Endodermal cell (in vitro differentiated cells): Measurements from ENCODE around the gene TNIK. TPM values are rescaled to one million over a fixed set of nuclear protein-coding genes. Genes with fewer than 3 reads are reported as not detected.

ENCODE experiments used
- DNase-seq: peaks from one replicate; pipeline ENCODE4 v3.0.0-alpha.2; 2017
- H3K27ac ChIP-seq: 2 replicates; pipeline ENCODE4 v1.5.1; 2013; ENCODE audit warnings: mild to moderate bottlenecking, low read depth, low read length, moderate library complexity
- H3K27me3 ChIP-seq: 2 replicates; pipeline ENCODE4 v1.6.1; 2013; ENCODE audit warnings: mild to moderate bottlenecking, low read length, moderate library complexity; ENCODE audit not compliant: insufficient read depth, control insufficient read depth, poor library complexity, severe bottlenecking
- H3K36me3 ChIP-seq: 2 replicates; pipeline ENCODE4 v1.7.0; 2013; ENCODE audit warnings: mild to moderate bottlenecking, low read length, moderate library complexity; ENCODE audit not compliant: control insufficient read depth, insufficient read depth
- H3K4me1 ChIP-seq: one replicate; pipeline ENCODE4 v1.7.0; 2013; ENCODE audit warnings: low read length; ENCODE audit not compliant: control insufficient read depth, insufficient read depth
- H3K4me3 ChIP-seq: 2 replicates; pipeline ENCODE4 v1.5.1; 2013; ENCODE audit warnings: mild to moderate bottlenecking, low read length, moderate library complexity
- H3K9ac ChIP-seq: 2 replicates; pipeline ENCODE4 v1.6.1; 2013; ENCODE audit warnings: mild to moderate bottlenecking, low read length, moderate library complexity; ENCODE audit not compliant: poor library complexity, severe bottlenecking; ENCODE audit errors: extremely low read depth
- H3K9me3 ChIP-seq: 2 replicates; pipeline ENCODE4 v1.6.1; 2013; ENCODE audit warnings: mild to moderate bottlenecking, low read length, moderate library complexity; ENCODE audit not compliant: control insufficient read depth
- H3K27ac Mint-ChIP-seq: 2 replicates; pipeline ENCODE4 v1.8.0; 2020; ENCODE audit warnings: mixed read lengths
- H3K27me3 Mint-ChIP-seq: 2 replicates; pipeline ENCODE4 v1.8.0; 2021; ENCODE audit warnings: mild to moderate bottlenecking, mixed read lengths; ENCODE audit not compliant: insufficient read depth
- H3K36me3 Mint-ChIP-seq: 2 replicates; pipeline ENCODE4 v1.8.0; 2020; ENCODE audit warnings: low read depth, mixed read lengths
- H3K4me1 Mint-ChIP-seq: 2 replicates; pipeline ENCODE4 v1.8.0; 2020; ENCODE audit warnings: mixed read lengths
- H3K4me3 Mint-ChIP-seq: 2 replicates; pipeline ENCODE4 v1.8.0; 2020; ENCODE audit warnings: mild to moderate bottlenecking, moderate library complexity, mixed read lengths
- H3K9me3 Mint-ChIP-seq: 2 replicates; pipeline ENCODE4 v1.8.0; 2020; ENCODE audit warnings: mild to moderate bottlenecking, mixed read lengths
- CTCF ChIP-seq: fragments of 200-600 bp; sonication (generic); conservative IDR thresholded peaks from 2 replicates; pipeline ENCODE4 v1.5.0; 2021; ENCODE audit warnings: antibody characterized with exemption, mild to moderate bottlenecking
- WGBS, 2 experiments: methylation state at CpG; one replicate each; pipeline versions ENCODE4 v1.1.5 to v1.1.7; 2013; ENCODE audit warnings: missing lambda C conversion rate in 2 of 2, mixed read lengths in 1 of 2; ENCODE audit not compliant: insufficient coverage in 1 of 2, insufficient read length in 1 of 2; 5-methylcytosine and 5-hydroxymethylcytosine counted together
- total RNA-seq, 2 donors: library from RNA; stranded (reverse); fragmentation: NEBNext Ultra II Directional in 1 of 2; extraction: Animal tissue kit (Norgen Biotek cat#: 25700) in 1 of 2; gene quantifications; 2 replicates in 1 of 2; 3 replicates in 1 of 2; pipeline ENCODE4 v1.2.1, GENCODE V29; 2021

TNIK gene
- total RNA-seq, 2 donors from 2014 or later = 12.2 to 14.9 TPM

GRCh38 chr3:171039674-171040073, 420.5 kb downstream of the TNIK start:
- WGBS, 2 experiments = 94 to 100% methylated on average over 1 of the region's 1 CpG
- Histone ChIP-seq H3K27ac (no peak overlapping the region), H3K27me3 (no peaks in the 10 kb centered on the region), H3K9me3 (no peaks in the 10 kb centered on the region), H3K4me1 (peaks cover 3% of the 10 kb centered on the region), H3K4me3 (no peak overlapping the region), H3K9ac (no peak overlapping the region), H3K36me3 (no peaks in the 10 kb centered on the region)
- TF ChIP-seq CTCF = no peak
- H3K36me3 Mint-ChIP-seq = no peaks in the 10 kb centered on the region
- peaks cover 35% of the 10 kb centered on the region for H3K4me1 Mint-ChIP-seq
- peaks cover 10% of the 10 kb centered on the region for H3K27me3 Mint-ChIP-seq
- DNase-seq = no peak
- no peak overlapping the region for H3K4me3 Mint-ChIP-seq
- H3K9me3 Mint-ChIP-seq = no peaks in the 10 kb centered on the region
- no peak overlapping the region for H3K27ac Mint-ChIP-seq

- WGBS, 2 experiments = 78 to 90% methylated on average over 1 of the region's 1 CpG
- Mint-ChIP-seq H3K36me3 (no peaks in the 10 kb centered on the region), H3K4me3 (no peak overlapping the region), H3K4me1 (peaks cover 28% of the 10 kb centered on the region), H3K9me3 (no peaks in the 10 kb centered on the region), H3K27ac (no peak overlapping the region), H3K27me3 (peaks cover 20% of the 10 kb centered on the region)
- TF ChIP-seq CTCF = no peak
- Histone ChIP-seq H3K27me3 (no peaks in the 10 kb centered on the region), H3K27ac (no peak overlapping the region), H3K9me3 (no peaks in the 10 kb centered on the region), H3K4me1 (peaks cover 3% of the 10 kb centered on the region), H3K36me3 (no peaks in the 10 kb centered on the region), H3K4me3 (no peak overlapping the region), H3K9ac (no peak overlapping the region)
- no peak for DNase-seq
These were observed 421.9 kb downstream of the TNIK start for GRCh38 chr3:171038342-171038741.

- Histone ChIP-seq H3K27ac (no peak overlapping the region), H3K9me3 (no peaks in the 10 kb centered on the region), H3K36me3 (no peaks in the 10 kb centered on the region), H3K4me3 (no peak overlapping the region), H3K27me3 (no peaks in the 10 kb centered on the region), H3K9ac (no peak overlapping the region), H3K4me1 (peaks cover 21% of the 10 kb centered on the region)
- H3K4me3 Mint-ChIP-seq = no peak overlapping the region
- TF ChIP-seq CTCF = no peak
- peaks cover 32% of the 10 kb centered on the region for H3K27me3 Mint-ChIP-seq
- WGBS, 2 experiments = 88 to 93% methylated on average over 7 of the region's 8 CpGs
- DNase-seq = no peak
- peaks cover 26% of the 10 kb centered on the region for H3K4me1 Mint-ChIP-seq
- no peaks in the 10 kb centered on the region for H3K36me3 Mint-ChIP-seq
- no peak overlapping the region for H3K27ac Mint-ChIP-seq
- no peaks in the 10 kb centered on the region for H3K9me3 Mint-ChIP-seq
These were observed 431.4 kb downstream of the TNIK start for GRCh38 chr3:171028779-171029232.
